GM18867 (cell line): ENCODE data around the gene KATNB1.
"Not testable (repeated sequence)": the region's sequence is repeated elsewhere in the genome, so short reads cannot be mapped to it uniquely, and the experiment has no call there.

Experiments used
- ATAC-seq: cut with Tn5 transposase; IDR thresholded peaks from one replicate; pipeline ENCODE4 v1.9.1; 2021; ENCODE audit warnings: mild to moderate bottlenecking, moderate library complexity; ENCODE audit not compliant: unreplicated experiment

Gene KATNB1

DNA sequence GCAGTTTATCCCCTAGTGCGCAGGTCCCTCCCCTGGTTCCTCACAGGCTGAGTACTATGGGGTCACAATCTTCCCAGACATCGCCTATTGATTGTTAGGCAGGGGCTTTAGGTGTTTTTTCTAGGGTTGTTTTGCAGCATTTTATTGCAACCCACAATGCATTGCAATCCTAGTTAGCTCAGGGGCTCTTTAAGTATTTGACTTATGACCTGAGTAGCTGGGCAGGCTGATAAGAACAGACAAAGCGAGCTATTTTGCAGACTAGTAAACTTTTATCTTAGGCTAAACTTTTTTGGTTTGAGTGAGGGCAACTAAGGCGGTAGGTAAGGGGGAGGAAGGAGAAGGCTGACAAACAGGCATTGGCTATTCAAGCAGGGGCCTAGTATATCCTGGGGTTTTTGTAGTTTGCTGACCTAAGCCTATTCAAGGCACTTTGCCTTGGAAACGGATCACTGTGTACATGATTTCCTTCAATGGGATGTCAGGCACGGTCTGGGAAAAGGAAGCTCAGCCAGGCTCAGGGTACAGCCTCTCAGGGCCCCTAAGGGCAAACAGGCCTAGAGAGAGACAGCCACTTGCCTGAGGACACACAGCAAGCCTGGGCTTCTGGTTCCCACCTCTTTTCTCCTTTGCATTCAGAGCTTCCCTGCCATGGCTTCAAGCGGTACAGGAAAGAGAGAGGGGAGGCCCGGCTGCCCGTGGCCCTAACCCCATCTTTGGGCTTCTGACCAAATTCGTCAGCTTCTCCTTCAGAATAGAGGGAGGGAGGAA, 34.6 kb upstream of the KATNB1 start:
- no peak for ATAC-seq

DNA sequence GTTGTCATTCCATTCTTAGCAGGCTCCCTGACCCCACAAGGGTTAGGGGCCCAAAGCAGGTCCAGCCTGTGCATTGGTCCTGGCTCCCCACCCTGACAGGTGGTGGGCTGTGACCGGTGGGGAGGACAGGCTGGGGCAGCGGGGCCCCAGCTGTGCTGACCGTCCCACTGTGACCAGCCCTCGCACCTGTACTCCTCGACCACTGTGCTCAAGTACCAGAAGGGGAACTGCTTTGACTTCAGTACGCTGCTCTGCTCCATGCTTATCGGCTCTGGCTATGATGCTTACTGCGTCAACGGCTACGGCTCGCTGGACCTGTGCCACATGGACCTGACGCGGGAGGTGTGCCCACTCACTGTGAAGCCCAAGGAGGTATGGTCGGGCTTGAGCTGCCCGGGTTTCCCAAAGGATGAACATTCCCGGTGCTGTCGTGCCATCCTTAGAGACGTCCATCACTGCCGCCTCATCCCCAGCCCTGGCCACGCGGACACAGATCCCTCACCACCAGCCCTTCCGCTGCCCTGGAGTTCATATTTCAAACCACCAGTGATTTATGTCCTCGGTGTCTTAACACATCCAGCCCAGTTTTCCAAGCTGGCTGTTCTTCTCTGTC, 33.7 kb upstream of the KATNB1 start:
- ATAC-seq, result no peak

- no peak for ATAC-seq
Observed at GRCh38 chr16:57703416-57704010, 32.1 kb upstream of the KATNB1 start.

- ATAC-seq, result no peak
Observed at GRCh38 chr16:57704011-57704904, 31.3 kb upstream of the KATNB1 start.

- ATAC-seq, result no peak
Observed at GRCh38 chr16:57704905-57705852, 30.4 kb upstream of the KATNB1 start.

- ATAC-seq, result no peak
Observed at GRCh38 chr16:57706717-57707116, 28.9 kb upstream of the KATNB1 start.

GRCh38 chr16:57707331-57707730, 28.2 kb upstream of the KATNB1 start:
- no peak for ATAC-seq

- no peak for ATAC-seq
Observed at GRCh38 chr16:57708168-57708567, 27.4 kb upstream of the KATNB1 start.

- ATAC-seq, result no peak
Observed at GRCh38 chr16:57709663-57710062, 25.9 kb upstream of the KATNB1 start.

DNA sequence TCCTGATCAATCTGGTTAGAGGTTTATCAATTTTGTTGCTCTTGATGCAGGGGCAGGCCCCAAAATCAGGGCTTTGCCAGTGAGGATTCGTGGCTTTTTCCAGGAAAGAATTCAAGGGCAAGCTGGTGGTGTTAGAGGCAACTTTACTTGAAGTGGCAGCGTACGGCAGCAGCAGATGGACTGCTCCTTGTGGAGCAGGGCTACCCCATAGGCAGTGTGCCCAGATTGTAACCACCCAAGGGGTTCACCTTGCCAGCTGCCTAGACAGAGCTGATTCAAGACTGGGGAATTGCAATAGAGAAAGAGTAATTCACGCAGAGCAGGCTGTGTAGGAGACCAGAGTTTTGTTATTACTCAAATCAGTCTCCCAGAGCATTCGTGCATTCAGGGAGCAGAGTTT, 24.2 kb upstream of the KATNB1 start:
- no peak for ATAC-seq

DNA sequence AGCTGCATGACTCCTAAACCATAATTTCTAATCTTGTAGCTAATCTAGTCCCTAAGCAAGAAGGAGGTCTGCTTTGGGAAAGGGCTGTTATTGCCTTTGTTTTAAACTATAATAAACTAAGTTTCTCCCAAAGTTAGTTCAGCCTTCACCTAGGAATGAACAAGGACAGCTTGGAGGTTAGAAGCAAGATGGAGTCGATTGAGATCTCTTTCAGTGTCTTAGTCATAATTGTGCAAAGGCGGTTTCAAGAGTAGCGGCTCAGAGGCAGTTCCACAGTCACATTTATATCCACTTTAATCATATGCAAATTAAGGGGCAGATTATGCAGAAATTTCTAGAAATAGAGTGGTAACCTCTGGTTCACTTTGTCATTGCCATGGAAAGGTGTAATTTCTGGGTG, 23.6 kb upstream of the KATNB1 start:
- ATAC-seq, result no peak

- not testable (repeated sequence) for ATAC-seq
Observed at GRCh38 chr16:57712569-57712968, 23.0 kb upstream of the KATNB1 start.

GRCh38 chr16:57713596-57713995, 22.0 kb upstream of the KATNB1 start:
- ATAC-seq, result no peak

GRCh38 chr16:57714047-57714446, 21.5 kb upstream of the KATNB1 start:
- ATAC-seq, result no peak

DNA sequence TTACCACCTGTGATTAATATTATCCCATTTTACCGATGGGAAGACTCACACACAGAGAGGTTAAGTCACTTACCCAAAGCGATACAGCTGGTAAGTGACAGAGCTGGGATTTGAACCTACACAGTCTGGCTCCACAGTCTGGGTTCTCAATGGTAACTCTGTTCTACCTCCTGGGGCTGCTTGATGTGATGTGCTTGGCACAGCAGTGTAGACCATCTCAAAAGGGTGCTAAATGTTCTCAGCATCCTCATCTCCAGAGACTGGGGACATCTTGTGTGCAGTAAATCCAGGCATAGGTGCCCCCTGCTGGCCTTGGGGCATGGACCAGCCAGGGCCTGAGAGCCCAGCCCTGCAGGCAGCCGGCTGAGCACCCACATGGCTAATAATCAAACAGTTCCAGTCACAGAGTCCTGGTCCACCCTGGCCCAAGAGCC, 15.4 kb upstream of the KATNB1 start:
- no peak for ATAC-seq

- ATAC-seq, result no peak
Observed at GRCh38 chr16:57721356-57722209, 14.0 kb upstream of the KATNB1 start.

DNA sequence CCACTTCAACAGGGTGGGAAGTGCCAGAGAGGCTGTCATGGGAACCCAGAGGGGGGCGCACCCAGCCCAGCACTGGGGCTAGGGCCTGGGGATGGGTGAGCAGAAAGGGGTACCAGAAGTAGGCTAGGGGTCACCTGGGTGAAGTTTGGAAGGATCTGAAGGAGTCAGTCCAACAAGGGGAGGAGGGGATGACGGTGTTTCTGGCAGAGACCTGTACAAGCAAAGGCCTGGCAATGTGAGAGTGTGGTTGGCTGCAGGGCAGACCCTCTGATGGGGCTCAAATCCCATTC, 13.4 kb upstream of the KATNB1 start:
- ATAC-seq, result no peak

DNA sequence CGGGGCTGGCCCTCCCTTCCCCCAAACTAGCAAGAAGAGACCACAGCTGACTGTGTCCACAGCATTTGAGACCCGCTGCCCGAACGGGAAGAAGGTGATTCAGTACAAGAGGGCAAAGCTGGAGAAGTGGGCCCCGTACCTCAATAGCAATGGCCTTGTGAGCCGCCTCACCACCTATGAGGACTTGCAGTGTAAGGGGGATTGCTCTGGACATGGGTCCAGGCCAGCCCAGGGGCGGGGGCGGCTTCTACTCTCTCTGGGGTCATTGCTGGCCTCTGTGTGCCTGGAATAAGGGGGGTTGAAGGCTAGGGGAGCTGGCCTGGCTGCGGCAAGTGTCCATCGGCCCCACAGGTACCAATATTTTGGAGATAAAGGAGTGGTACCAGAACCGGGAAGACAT, 12.9 kb upstream of the KATNB1 start:
- ATAC-seq, result no peak

- ATAC-seq, result no peak
Observed at GRCh38 chr16:57723170-57723569, 12.4 kb upstream of the KATNB1 start.
